B cell (primary cell): ENCODE results near the gene ARGLU1. TPM values are rescaled to one million over a fixed set of nuclear protein-coding genes. Genes with fewer than 3 reads are reported as not detected.

ENCODE experiments used
- ATAC-seq: fragments of 200-7000 bp; cut with Tn5 transposase; one replicate; pipeline ENCODE4 v1.10.0; 2021; ENCODE audit warnings: low read depth, mild to moderate bottlenecking, moderate number of reproducible peaks, moderate library complexity
- CTCF ChIA-PET: fragments of 350-600 bp; sonication (Branson Sonifier 250); formaldehyde crosslinking; loops from one replicate; lab custom pipeline; 2021; ENCODE audit warnings: antibody characterized with exemption, inconsistent platforms; lab: Charles Lee
- POLR2A ChIA-PET: fragments of 350-600 bp; sonication (Branson Sonifier 250); formaldehyde crosslinking; loops from one replicate; lab custom pipeline; 2021; ENCODE audit warnings: antibody characterized with exemption; lab: Charles Lee
- DNase-seq: peaks from one replicate; pipeline ENCODE4 v3.0.0; 2013
- H2AFZ ChIP-seq: 2 replicates; pipeline ENCODE4 v1.6.1; 2012; ENCODE audit warnings: mild to moderate bottlenecking, low read depth, low read length; ENCODE audit not compliant: insufficient read depth, poor library complexity, severe bottlenecking
- H3K27ac ChIP-seq, 2 donors: 1 replicate in 1 of 2; 2 replicates in 1 of 2; pipeline ENCODE4 v1.5.1; 2012 to 2013; ENCODE audit warnings: low read length in 2 of 2, mild to moderate bottlenecking in 2 of 2, moderate library complexity in 1 of 2
- H3K27me3 ChIP-seq, 4 experiments: fragments of 200-600 bp in 1 of 4; sonication (generic) in 1 of 4; replicated peaks in 1 of 4; 1 replicate in 2 of 4; 2 replicates in 2 of 4; pipeline versions ENCODE4 v1.6.1 to v1.7.0; 2013 to 2016; ENCODE audit warnings: low read length in 3 of 4, mild to moderate bottlenecking in 2 of 4, mixed read lengths in 1 of 4, moderate library complexity in 1 of 4; ENCODE audit not compliant: insufficient read depth in 4 of 4, control insufficient read depth in 3 of 4; ENCODE audit errors: control extremely low read depth in 1 of 4
- H3K36me3 ChIP-seq, 2 experiments: replicated peaks in 1 of 2; 1 replicate in 1 of 2; 2 replicates in 1 of 2; pipeline versions ENCODE4 v1.6.1 to v1.7.1; 2013; ENCODE audit warnings: low read length in 1 of 2; ENCODE audit not compliant: insufficient read depth in 2 of 2, control insufficient read depth in 1 of 2; ENCODE audit errors: control extremely low read depth in 1 of 2, extremely low read depth in 1 of 2
- H3K4me1 ChIP-seq, 2 donors: fragments of 200-600 bp in 1 of 2; sonication (generic) in 1 of 2; 1 replicate in 1 of 2; 2 replicates in 1 of 2; pipeline versions ENCODE4 v1.5.1 to v1.6.1; 2013 to 2017; ENCODE audit warnings: low read length in 2 of 2; ENCODE audit not compliant: control insufficient read depth in 2 of 2, insufficient read depth in 2 of 2
- H3K4me2 ChIP-seq: replicated peaks from 2 replicates; pipeline ENCODE3; 2012; ENCODE audit warnings: mild to moderate bottlenecking, low read depth, low read length; ENCODE audit not compliant: poor library complexity, severe bottlenecking
- H3K4me3 ChIP-seq, 5 experiments: fragments of 200-600 bp in 1 of 5; sonication (generic) in 1 of 5; 1 replicate in 3 of 5; 2 replicates in 2 of 5; pipeline versions ENCODE4 v1.5.1 to v1.7.0; 2011 to 2016; ENCODE audit warnings: low read length in 4 of 5, mild to moderate bottlenecking in 4 of 5, low read depth in 2 of 5, control low read depth in 1 of 5, moderate library complexity in 1 of 5; ENCODE audit not compliant: insufficient read depth in 1 of 5; ENCODE audit errors: control extremely low read depth in 1 of 5, extremely low read depth in 1 of 5
- H3K79me2 ChIP-seq: fragments of 200-600 bp; sonication (generic); one replicate; pipeline ENCODE4 v1.6.0; 2016; ENCODE audit warnings: low read length; ENCODE audit not compliant: control insufficient read depth, insufficient read depth
- H3K9ac ChIP-seq: fragments of 200-600 bp; sonication (generic); 2 replicates; pipeline ENCODE4 v1.6.1; 2017; ENCODE audit warnings: mild to moderate bottlenecking, low read length, moderate library complexity
- H3K9me3 ChIP-seq, 3 donors: one replicate each; pipeline versions ENCODE4 v1.6.1 to v1.7.1; 2013; ENCODE audit warnings: low read length in 2 of 3; ENCODE audit not compliant: control insufficient read depth in 2 of 3, insufficient read depth in 1 of 3; ENCODE audit errors: control extremely low read depth in 1 of 3
- H4K20me1 ChIP-seq: 2 replicates; pipeline ENCODE4 v1.6.0; 2012; ENCODE audit warnings: mild to moderate bottlenecking, low read length; ENCODE audit not compliant: insufficient read depth, control insufficient read depth, poor library complexity, severe bottlenecking
- H3K27ac Mint-ChIP-seq: one replicate; pipeline ENCODE4 v1.8.0; 2021; ENCODE audit warnings: mixed read lengths
- H3K27me3 Mint-ChIP-seq: one replicate; pipeline ENCODE4 v1.8.0; 2021; ENCODE audit warnings: mixed read lengths
- H3K4me1 Mint-ChIP-seq: one replicate; pipeline ENCODE4 v1.8.0; 2021; ENCODE audit warnings: mixed read lengths
- H3K4me3 Mint-ChIP-seq: one replicate; pipeline ENCODE4 v1.8.0; 2021; ENCODE audit warnings: mixed read lengths
- H3K9me3 Mint-ChIP-seq: one replicate; pipeline ENCODE4 v1.8.0; 2022; ENCODE audit warnings: mixed read lengths; ENCODE audit not compliant: insufficient read depth
- EZH2 ChIP-seq: IDR thresholded peaks from 2 replicates; pipeline ENCODE4 v1.6.1; 2012; ENCODE audit warnings: borderline replicate concordance, low read depth, mild to moderate bottlenecking, moderate library complexity, low read length; ENCODE audit not compliant: insufficient read depth, poor library complexity, severe bottlenecking
- WGBS: methylation state at CpG from one replicate; pipeline ENCODE4 v1.1.5; 2013; ENCODE audit warnings: missing lambda C conversion rate; ENCODE audit not compliant: insufficient coverage; 5-methylcytosine and 5-hydroxymethylcytosine counted together
- intact Hi-C: fragments of 100-400 bp; cut with micrococcal nuclease; formaldehyde crosslinking; loops from one replicate; pipeline ENCODE4 v1.10.0; 2022
- polyA plus RNA-seq: library from polyadenylated mRNA; depleted of rRNA; stranded (reverse); fragments of >200 nt; gene quantifications from 2 replicates; pipeline ENCODE4 v1.2.3, GENCODE V29; 2012
- total RNA-seq, 2 donors: library from RNA; stranded (reverse); fragments of 120-200 nt in 1 of 2; gene quantifications; 1 replicate in 1 of 2; 2 replicates in 1 of 2; pipeline versions ENCODE4 v1.2.3 to v1.2.4, GENCODE V29; 2013 to 2022
- TF ChIP-seq, protein P1 (sequence below): fragments of 200-600 bp; IDR thresholded peaks from one replicate; pipeline ENCODE4 v1.8.0; 2022; ENCODE audit warnings: antibody characterized with exemption, mild to moderate bottlenecking

ARGLU1 gene
- total and polyA plus RNA-seq, 2 donors (not counting 1 experiment from before 2014, with no cell fraction given) = 170 to 261 TPM

DNA sequence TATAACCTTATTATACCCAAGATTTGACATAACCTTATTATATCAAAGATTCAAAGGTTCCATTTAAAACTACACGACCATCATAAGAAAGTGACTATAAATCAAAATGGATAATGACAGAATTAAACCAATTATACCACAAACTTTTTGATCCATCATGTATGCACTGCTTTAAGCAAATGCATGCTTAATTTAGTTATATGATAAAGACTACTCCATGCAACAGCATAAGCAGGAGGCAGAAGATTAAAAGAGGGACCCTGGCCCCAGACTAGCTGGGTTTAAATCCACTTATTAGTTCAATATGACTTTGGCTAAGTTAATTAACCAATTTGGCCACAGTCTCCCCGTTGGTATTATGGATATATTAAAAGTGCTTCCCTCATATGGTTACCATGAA, 43.8 kb downstream of the ARGLU1 start:
- no peak overlapping the region for H3K27ac Mint-ChIP-seq
- Histone ChIP-seq H3K79me2 (no peaks in the 10 kb centered on the region), H2AFZ (no peak overlapping the region), H3K9me3 (no peaks in the 10 kb centered on the region), H3K9ac (no peak overlapping the region), H4K20me1 (no peaks in the 10 kb centered on the region), H3K27ac (no peak overlapping the region), H3K4me3 (no peak overlapping the region), H3K4me1 (no peaks in the 10 kb centered on the region), H3K36me3 (no peaks in the 10 kb centered on the region), H3K27me3 (peaks cover 0 to 10% (median 0%) of the 10 kb centered on the region in 4 experiments), H3K4me2 (no peak overlapping the region)
- WGBS = no CpG with 5 or more reads among the region's 2 CpGs
- no peak overlapping the region for H3K4me3 Mint-ChIP-seq
- CTCF ChIA-PET = interaction anchor here (1.0 kb wide), 1 partner anchor 13 kb away, joined by 3 read pairs; no protein-coding TSS in a partner anchor
- POLR2A ChIA-PET = no interaction called here
- H3K27me3 Mint-ChIP-seq = peaks cover 47% of the 10 kb centered on the region
- ATAC-seq = no peak
- no peak for TF ChIP-seq EZH2
- TF ChIP-seq, protein P1, sequence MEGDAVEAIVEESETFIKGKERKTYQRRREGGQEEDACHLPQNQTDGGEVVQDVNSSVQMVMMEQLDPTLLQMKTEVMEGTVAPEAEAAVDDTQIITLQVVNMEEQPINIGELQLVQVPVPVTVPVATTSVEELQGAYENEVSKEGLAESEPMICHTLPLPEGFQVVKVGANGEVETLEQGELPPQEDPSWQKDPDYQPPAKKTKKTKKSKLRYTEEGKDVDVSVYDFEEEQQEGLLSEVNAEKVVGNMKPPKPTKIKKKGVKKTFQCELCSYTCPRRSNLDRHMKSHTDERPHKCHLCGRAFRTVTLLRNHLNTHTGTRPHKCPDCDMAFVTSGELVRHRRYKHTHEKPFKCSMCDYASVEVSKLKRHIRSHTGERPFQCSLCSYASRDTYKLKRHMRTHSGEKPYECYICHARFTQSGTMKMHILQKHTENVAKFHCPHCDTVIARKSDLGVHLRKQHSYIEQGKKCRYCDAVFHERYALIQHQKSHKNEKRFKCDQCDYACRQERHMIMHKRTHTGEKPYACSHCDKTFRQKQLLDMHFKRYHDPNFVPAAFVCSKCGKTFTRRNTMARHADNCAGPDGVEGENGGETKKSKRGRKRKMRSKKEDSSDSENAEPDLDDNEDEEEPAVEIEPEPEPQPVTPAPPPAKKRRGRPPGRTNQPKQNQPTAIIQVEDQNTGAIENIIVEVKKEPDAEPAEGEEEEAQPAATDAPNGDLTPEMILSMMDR = no peak
- no peak for DNase-seq
- H3K4me1 Mint-ChIP-seq = no peaks in the 10 kb centered on the region
- no peaks in the 10 kb centered on the region for H3K9me3 Mint-ChIP-seq
- intact Hi-C loops = no loop called here

DNA sequence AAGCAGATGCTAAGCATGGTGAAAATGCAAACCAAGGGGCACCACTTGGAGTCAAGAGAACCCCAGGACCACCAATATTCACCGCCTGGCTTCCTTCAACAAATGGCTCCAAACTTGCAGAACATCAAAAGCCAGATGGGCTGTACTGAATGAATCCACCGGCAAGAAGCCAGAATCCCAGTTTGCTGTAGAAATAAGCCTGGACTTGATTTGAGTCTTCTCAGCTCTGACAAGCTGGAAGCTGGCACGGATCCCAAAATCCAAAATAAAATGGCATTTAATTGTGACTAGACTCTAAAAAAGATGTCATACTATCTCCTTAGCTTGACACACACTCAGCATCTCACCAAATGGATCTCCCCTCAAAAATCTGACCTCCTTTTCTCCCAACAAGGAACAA, 44.4 kb downstream of the ARGLU1 start:
- Mint-ChIP-seq H3K27me3 (peaks cover 48% of the 10 kb centered on the region), H3K9me3 (no peaks in the 10 kb centered on the region), H3K4me3 (no peak overlapping the region), H3K27ac (no peak overlapping the region), H3K4me1 (no peaks in the 10 kb centered on the region)
- Histone ChIP-seq H3K9ac (no peak overlapping the region), H3K27me3 (peaks cover 0 to 12% (median 0%) of the 10 kb centered on the region in 4 experiments), H3K27ac (no peak overlapping the region), H2AFZ (no peak overlapping the region), H3K79me2 (no peaks in the 10 kb centered on the region), H3K9me3 (no peaks in the 10 kb centered on the region), H3K36me3 (no peaks in the 10 kb centered on the region), H4K20me1 (no peaks in the 10 kb centered on the region), H3K4me2 (no peak overlapping the region), H3K4me1 (no peaks in the 10 kb centered on the region), H3K4me3 (no peak overlapping the region)
- 95% methylated on average over 2 of the region's 3 CpGs for WGBS
- no peak for DNase-seq
- ChIA-PET CTCF (no interaction called here), POLR2A (no interaction called here)
- ATAC-seq = no peak
- TF ChIP-seq, protein P1 = no peak
- intact Hi-C loops = no loop called here
